ENCODE data around the gene FILIP1L.

DNA sequence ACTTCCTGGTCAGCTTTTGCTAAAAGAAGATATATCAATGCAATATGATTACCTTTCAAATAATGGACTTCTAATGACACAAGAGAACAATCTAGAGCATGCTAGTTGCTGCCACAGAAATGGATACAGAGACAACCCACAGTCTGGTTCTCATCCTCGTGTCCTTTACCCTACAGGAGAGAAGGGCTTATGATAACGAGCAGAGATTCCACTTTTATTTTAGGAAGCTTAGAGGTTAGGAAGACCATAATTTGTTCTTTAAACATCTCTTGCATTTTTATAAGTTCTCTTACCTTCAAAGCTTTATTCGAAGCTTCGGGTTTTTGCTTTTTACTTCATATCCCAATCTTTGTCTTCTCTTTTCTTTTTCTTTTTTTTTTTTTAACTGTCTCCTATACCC is 39.1 kb downstream of the FILIP1L start:
- TF ChIP-seq CTCF (conservative IDR thresholded peaks at IDR 0.05; ENCODE audit: low read depth, low read length) (no peak), EZH2 (IDR thresholded peaks at IDR 0.05; ENCODE audit: borderline replicate concordance, low read depth, low read length, poor library complexity, severe bottlenecking) (no peak)
